22Rv1 (cell line): ENCODE measurements around the gene INTS1.
"Not testable (repeated sequence)": the region's sequence is repeated elsewhere in the genome, so short reads cannot be mapped to it uniquely, and the experiment has no call there.

Experiments used
- H3K27ac ChIP-seq: fragments of 450-650 bp; 2 replicates; pipeline ENCODE4 v1.5.1; 2017
- ZFX ChIP-seq: fragments of 450-650 bp; IDR thresholded peaks from 2 replicates; pipeline ENCODE4 v1.6.1; 2017; ENCODE audit warnings: antibody characterized with exemption, borderline replicate concordance
- TF ChIP-seq, protein P1 (sequence below): fragments of 450-650 bp; IDR thresholded peaks from 2 replicates; pipeline ENCODE4 v1.5.1; 2017; ENCODE audit warnings: mild to moderate bottlenecking

Gene INTS1

GRCh38 chr7:1449951-1450350 is 54.2 kb downstream of the INTS1 start:
- no peak for TF ChIP-seq ZFX
- TF ChIP-seq, protein P1, sequence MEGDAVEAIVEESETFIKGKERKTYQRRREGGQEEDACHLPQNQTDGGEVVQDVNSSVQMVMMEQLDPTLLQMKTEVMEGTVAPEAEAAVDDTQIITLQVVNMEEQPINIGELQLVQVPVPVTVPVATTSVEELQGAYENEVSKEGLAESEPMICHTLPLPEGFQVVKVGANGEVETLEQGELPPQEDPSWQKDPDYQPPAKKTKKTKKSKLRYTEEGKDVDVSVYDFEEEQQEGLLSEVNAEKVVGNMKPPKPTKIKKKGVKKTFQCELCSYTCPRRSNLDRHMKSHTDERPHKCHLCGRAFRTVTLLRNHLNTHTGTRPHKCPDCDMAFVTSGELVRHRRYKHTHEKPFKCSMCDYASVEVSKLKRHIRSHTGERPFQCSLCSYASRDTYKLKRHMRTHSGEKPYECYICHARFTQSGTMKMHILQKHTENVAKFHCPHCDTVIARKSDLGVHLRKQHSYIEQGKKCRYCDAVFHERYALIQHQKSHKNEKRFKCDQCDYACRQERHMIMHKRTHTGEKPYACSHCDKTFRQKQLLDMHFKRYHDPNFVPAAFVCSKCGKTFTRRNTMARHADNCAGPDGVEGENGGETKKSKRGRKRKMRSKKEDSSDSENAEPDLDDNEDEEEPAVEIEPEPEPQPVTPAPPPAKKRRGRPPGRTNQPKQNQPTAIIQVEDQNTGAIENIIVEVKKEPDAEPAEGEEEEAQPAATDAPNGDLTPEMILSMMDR: no peak
- no peak overlapping the region for H3K27ac ChIP-seq

- no peak for TF ChIP-seq ZFX
- TF ChIP-seq, protein P1: no peak
- no peak overlapping the region for H3K27ac ChIP-seq
Measured at GRCh38 chr7:1449501-1449900, 54.7 kb downstream of the INTS1 start.

- H3K27ac ChIP-seq: no peak overlapping the region
- TF ChIP-seq, protein P1: no peak
- no peak for TF ChIP-seq ZFX
Measured at GRCh38 chr7:1448958-1449357, 55.2 kb downstream of the INTS1 start.

DNA sequence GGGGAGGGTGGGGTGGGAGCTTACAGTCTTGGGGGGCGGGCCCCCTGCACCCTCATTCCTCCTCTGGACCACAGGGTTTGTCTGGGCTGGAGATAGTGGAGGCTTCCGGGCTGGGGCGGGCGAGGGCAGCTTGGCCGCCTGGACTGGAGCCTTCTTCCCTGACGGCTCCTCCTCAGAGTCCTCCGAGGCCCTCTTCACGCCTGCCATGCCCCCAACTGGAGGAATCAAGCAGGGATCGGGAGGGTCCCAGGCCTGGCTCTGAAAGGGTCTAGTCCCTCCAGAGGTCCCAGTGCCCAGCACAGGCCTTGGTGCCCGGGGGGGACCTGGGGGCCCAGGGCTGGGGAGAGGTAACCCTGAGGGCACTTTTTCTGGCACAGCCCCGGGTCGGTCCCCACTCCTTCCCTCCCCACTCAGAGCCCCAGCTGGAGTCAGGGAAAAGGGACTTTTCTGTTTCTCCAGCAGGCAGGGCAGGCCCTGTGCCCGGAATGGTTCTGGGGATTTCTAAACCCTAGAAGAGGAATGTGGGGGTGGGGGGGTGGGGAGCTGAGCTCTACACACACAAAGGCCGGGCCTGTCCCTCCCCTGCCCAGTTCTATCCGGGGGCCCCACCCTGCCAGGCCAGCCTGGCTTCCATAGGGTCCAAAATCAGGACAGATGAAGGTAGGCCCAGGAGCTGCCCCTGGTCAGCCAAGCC is 56.5 kb downstream of the INTS1 start:
- no peak overlapping the region for H3K27ac ChIP-seq
- TF ChIP-seq, protein P1: no peak
- TF ChIP-seq ZFX: no peak

DNA sequence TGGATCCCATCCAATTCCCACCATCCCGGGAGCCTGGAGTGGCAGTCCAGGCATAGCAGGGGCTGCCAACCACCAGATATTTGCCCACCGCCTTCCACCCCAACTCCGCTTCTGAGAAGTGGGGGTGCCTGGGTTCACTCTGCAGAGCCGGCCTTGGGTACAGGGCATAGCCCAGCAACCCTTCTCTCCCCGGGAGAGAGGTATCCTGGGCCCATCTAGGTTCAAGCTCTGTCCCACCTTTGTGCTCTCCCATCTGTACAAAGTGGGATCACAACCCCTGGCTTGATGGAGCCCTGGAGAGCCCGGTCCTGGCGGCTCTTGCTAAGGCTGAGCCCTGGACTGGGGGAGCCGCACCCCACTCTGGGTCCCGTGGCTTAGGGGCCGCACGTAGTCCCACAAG is 57.1 kb downstream of the INTS1 start:
- TF ChIP-seq ZFX: no peak
- TF ChIP-seq, protein P1: no peak
- H3K27ac ChIP-seq: no peak overlapping the region

- TF ChIP-seq, protein P1: no peak
- TF ChIP-seq ZFX: no peak
- no peak overlapping the region for H3K27ac ChIP-seq
Measured at GRCh38 chr7:1446620-1447032, 57.6 kb downstream of the INTS1 start.

GRCh38 chr7:1446026-1446425 is 58.2 kb downstream of the INTS1 start:
- H3K27ac ChIP-seq: not testable (repeated sequence)

DNA sequence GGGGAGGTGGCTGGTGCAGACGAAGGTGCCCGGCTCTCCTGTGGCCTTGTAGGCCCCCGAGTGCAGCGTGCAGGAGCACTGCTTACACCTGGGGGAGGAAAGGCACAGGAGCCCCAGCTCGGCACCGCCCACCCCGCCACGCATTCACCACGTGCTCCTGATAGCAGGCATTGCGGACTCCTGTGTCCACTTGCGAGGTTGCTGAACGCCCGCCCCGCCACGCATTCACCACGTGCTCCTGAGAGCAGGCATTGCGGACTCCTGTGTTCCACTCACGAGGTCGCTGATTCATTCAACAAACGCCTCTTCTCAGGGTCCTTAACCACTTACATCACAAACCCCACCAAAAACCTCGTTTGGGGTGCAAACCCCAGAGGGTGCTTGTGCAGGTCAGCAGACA is 58.8 kb downstream of the INTS1 start:
- no peak overlapping the region for H3K27ac ChIP-seq
- TF ChIP-seq, protein P1: no peak
- no peak for TF ChIP-seq ZFX
